Glomerular visceral epithelial cell (primary cell): Measurements from ENCODE around the gene ADH7.
"Not testable (repeated sequence)": the region's sequence is repeated elsewhere in the genome, so short reads cannot be mapped to it uniquely, and the experiment has no call there.

Experiments
- DNase-seq: peaks from one replicate; pipeline ENCODE4 v3.0.0-alpha.2; 2016; ENCODE audit errors: extremely low spot score

ADH7 gene

GRCh38 chr4:99415762-99416161 lies 19.4 kb downstream of the ADH7 start:
- peak; percentile 12 for DNase-seq

- not testable (repeated sequence) for DNase-seq
These were observed 20.2 kb downstream of the ADH7 start for GRCh38 chr4:99414902-99415301.

GRCh38 chr4:99414401-99414800 lies 20.7 kb downstream of the ADH7 start:
- no peak for DNase-seq

GRCh38 chr4:99413140-99413539 lies 22.0 kb downstream of the ADH7 start:
- DNase-seq: no peak

- DNase-seq: no peak
These were observed 24.1 kb downstream of the ADH7 start for GRCh38 chr4:99411041-99411440.

GRCh38 chr4:99410075-99410474 lies 25.1 kb downstream of the ADH7 start:
- DNase-seq: no peak

- DNase-seq: no peak
These were observed 26.8 kb downstream of the ADH7 start for GRCh38 chr4:99408346-99408745.

- DNase-seq: peak; percentile 76
These were observed 29.6 kb downstream of the ADH7 start for GRCh38 chr4:99405433-99406115.

- DNase-seq: peak; percentile 89
These were observed 30.4 kb downstream of the ADH7 start for GRCh38 chr4:99404595-99405287.

- DNase-seq: peak; percentile 27
These were observed 31.6 kb downstream of the ADH7 start for GRCh38 chr4:99403380-99404184.

- DNase-seq: no peak
These were observed 32.4 kb downstream of the ADH7 start for GRCh38 chr4:99402765-99403164.

GRCh38 chr4:99400831-99401230 lies 34.3 kb downstream of the ADH7 start:
- no peak for DNase-seq

GRCh38 chr4:99399017-99399416 lies 36.1 kb downstream of the ADH7 start:
- no peak for DNase-seq

GRCh38 chr4:99395595-99396364 lies 39.4 kb downstream of the ADH7 start:
- DNase-seq: peak; percentile 67

GRCh38 chr4:99394896-99395295 lies 40.2 kb downstream of the ADH7 start:
- no peak for DNase-seq

- DNase-seq: no peak
These were observed 45.1 kb downstream of the ADH7 start for GRCh38 chr4:99390055-99390454.

GRCh38 chr4:99389606-99390005 lies 45.5 kb downstream of the ADH7 start:
- DNase-seq: no peak

GRCh38 chr4:99383833-99384392 lies 51.2 kb downstream of the ADH7 start:
- DNase-seq: no peak

- no peak for DNase-seq
These were observed 51.7 kb downstream of the ADH7 start for GRCh38 chr4:99383399-99383798.

- DNase-seq: no peak
These were observed 52.3 kb downstream of the ADH7 start for GRCh38 chr4:99382745-99383360.

- no peak for DNase-seq
These were observed 53.5 kb downstream of the ADH7 start for GRCh38 chr4:99381588-99382175.
